ENCODE data around the gene ZFPM1.

The ZFPM1 gene

DNA sequence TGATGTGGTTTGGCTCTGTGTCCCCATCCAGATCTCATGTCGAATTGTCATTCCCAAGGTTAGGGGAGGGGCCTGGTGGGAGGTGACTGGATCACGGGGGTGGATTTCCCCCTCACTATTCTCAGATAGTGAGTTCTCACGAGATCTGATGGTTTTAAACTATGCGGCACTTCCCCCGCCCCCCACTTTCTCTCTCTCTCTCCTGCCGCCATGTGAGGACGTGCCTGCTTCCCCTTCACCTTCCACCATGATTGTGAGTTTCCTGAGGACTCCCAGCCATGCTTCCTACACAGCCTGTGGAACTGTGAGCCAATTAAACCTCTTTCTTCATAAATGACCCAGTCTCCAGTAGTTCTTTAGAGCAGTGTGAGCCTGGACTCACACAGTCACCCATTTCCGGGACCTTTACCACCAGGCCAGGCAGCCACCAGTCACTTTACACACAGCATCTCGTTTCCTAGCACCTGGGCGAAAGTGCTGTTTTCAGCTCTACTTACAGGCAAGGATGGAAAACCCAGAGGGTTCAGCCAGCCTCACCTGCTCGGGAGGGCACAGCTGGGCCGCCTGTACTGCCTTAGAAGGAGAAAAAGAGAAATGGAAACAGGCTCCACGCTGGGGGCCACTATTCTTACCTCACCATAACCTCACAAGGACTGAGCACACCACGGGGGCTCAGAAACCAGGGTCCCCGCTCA lies 103.4 kb downstream of the ZFPM1 start:
- in situ Hi-C loops (cut with MboI; ENCODE audit: low sequenced_read_pairs): no loop called here

DNA sequence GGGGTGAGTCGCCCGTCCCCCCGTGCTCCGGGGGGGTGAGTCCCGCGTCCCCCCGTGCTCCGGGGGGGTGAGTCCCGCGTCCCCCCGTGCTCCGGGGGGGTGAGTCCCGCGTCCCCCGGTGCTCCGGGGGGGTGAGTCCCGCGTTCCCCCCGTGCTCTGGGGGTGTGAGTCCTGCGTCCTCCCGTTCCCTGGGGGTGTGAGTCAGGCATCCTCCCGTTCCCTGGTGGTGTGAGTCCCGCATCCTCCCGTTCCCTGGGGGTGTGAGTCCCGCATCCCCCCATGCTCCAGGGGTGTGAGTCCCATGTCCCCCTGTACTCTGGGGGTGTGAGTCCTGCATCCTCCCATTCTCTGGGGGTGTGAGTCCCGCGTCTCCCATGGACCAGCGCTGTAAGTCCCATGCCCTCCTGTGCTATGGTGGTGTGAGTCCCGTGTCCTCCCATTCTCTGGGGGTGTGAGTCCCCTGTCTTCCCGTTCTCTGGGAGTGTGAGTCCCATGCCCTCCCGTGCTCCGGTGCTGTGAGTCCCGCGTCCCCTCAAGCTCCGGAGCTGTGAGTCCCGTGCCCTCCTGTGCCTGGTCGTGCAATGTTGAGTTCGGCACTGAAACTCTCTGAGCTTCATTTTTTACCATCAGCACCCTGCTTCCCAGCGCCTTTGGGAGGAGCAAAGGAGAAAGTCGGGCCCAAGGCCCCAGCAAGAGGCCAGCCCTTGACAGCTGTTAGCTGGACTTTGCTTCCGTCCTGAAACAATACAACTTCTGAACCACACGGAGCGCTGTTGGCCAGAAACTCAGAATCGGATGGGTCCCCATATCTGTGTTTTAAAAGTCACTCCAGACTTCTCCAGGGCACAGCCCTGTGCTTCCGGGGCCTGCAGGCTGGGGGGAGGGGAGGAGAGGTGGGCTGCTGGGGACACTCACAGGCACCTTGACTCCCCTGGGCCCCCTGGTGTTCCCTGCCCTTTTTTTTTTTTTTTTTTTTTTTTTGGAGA lies 105.7 kb downstream of the ZFPM1 start:
- in situ Hi-C loops (cut with MboI; ENCODE audit: low sequenced_read_pairs): no loop called here

DNA sequence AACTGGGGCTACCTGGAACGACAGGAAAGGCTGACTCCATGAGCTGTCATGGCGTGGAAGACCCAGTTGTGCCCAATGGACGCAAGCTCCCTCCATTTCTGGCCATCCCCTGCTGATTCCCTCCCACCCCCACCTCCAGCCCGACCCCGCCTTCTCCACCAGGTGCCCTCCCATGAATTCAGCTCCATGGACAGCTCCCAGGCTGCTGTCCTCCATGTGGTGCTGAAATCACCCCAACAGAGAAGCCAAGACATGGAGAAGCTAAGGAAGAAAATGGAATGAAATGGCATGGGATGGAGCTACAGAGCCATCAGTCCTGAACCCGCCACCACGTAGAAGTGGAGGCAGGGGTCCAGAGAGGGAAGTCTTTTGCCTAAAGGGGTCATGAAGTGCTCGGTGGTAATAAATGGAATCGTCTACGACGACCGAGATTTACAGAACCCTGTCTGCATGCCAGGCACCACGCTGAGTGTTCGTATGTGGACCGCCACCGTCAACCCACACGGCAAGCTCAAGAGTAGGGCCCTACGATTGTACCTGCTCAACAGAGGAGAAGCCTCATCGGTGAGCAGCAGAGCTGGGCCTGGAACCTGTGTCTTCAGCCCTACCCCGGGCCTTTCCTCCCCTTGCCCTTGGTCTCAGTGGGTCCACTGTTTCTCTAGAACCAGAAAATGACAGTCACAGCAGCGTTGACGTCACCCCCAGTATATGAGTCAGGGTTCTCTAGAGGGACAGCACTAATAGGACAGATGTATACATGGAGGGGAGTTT lies 107.8 kb downstream of the ZFPM1 start:
- in situ Hi-C loops (cut with MboI; ENCODE audit: low sequenced_read_pairs): no loop called here

DNA sequence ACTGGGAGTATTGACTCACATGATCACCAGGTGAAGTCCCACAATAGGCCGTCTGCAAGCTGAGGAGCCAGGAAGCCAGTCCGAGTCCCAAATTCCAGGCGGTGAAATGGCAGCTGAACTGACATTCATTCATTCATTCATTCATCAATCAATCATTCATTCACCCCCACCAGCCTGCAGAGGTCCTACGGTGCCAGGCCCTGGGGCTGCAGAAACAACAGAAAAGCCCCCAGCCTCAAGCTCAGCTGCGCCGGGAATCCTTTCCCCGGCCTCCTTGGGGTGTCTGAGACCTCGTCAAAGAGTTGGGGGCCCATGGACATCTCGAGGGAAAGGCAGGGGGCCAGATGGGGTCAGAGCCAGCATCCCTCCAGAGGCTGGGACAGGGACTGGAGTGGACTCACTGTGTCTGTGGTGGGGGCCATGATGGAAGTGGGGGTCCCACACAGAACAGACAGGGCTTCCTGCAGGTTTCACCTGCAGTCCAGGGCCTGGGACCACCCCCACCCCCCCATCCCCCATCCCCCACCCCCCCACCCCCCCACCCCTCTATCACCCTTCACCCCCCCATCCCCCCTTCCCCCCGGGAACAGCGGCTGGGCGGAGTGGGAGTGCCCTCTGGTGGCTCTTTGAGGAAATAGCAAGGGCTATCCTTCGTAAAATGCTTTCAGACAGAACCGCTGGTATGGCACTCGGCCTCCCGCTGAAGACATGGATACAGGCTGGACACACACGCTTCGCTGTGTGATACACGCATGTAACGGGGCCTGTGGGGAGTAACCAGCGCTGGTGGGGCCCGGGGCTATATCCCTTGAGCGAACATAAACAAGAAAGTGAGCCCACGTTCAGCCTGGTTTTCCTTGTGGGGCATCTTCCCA lies 108.6 kb downstream of the ZFPM1 start:
- in situ Hi-C loops (cut with MboI; ENCODE audit: low sequenced_read_pairs): no loop called here

DNA sequence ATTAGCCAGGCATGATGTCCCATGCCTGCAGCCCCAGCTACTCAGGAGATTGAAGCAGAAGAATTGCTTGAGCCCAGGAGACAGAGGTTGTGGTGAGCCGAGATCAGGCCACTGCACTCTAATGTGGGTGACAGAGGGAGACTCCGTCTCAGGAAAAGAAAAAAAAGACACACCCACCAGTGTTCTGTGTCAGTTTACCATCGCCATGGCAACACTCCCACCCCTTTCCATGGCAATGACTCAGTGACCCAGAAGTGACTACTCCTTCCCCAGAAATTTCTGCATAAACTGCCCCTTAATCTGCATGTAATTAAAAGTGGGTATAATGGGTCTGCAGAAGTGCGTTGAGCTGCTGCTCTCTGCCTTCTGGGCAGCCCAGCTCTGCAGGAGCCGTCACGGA lies 113.1 kb downstream of the ZFPM1 start:
- in situ Hi-C loops (cut with MboI; ENCODE audit: low sequenced_read_pairs): no loop called here

DNA sequence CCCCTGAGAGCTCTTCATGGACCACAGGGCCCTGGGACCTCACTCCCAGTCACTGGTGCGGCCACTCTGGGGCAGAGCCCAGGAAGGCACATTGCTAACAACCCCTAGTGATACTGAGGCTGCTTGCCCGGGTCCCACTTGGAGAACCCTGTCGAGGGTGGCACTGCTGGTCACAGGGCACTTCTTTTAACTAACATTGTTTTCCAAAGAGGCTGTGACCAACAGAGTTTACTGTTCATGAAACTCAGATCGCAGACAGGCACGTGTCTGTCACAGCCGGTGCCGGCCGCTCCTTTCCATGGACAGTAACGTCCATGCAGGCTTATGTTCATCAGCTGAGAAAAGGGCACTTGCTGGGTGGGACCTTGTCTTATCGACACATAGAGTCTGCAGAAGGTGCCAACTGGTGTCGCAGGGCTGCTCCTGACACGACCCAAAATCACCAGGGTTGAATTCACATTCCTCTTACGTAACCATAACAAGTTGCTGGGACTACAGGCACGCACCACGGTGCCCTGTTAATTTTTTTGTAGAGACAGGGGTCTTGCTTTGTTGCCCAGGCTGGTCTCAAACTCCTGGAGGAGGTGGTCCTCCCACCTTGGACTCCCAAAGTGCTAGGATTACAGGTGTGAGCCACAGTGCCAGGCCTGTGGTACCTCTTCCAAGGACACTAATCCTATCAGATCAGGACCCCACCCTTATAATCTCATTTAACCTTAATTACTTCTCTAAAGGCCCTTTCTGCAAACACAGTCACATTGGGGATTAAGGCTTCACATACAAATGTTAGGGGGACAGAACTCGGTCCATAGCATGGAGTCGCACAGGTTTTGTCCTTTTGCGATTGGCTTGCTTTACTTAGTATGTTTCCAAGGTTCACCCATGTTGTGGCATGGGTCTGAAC lies 115.9 kb downstream of the ZFPM1 start:
- in situ Hi-C loops (cut with MboI; ENCODE audit: low sequenced_read_pairs): no loop called here

DNA sequence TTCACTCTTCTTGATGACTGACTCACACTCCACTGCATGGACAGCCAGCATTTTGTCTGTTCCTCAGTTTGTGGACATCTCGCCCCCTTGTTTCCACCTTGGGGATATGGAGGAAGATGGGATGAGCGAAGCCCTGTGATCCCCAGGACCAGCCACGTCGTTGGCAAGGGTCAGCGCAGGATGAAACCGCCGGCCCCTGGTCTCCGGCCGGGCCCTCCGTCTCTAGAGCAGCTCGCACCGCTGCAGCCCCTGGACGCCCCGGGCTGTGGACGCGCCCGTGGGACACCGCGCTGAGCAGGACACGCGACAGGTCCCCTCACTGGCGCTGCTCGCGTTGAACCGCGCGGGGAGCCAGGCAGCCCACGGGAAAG lies 116.5 kb downstream of the ZFPM1 start:
- in situ Hi-C loops (cut with MboI; ENCODE audit: low sequenced_read_pairs): no loop called here

DNA sequence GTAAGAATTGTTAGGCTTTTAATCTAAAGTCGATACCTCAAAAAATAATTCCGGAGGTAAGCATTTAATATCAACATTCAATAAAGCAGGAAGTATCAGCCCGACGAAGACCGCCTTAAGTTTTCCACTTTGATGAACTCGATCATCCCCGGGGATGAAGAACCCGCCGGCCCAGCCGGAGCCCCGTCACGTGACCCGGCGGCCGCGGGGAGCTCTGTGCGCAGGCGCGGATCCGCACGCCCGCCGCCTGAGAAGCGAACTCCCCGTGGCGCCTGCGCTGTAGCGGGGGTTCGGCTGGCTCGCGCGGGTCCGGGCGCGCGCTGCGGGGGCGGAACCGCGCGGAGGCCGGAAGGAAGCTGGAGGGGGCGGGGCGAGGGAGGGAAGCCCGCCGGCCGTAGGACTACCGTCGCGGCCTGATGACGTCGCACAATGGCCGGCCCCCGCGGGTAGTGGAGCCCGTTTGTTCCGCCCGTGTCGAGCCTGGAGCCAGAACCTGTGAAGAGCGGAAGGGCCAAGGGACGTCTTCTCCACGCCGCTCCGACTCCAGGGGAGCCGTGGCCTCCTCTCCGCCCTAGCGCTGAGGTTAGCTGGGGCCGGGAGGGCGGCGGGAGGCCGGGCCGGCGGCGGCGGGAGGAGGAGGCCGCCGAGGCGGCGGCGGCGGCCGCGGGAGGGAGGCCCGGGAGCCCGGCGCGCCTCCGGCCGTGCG lies 117.1 kb downstream of the ZFPM1 start, which contains the start of gene ZC3H18:
Gene ZC3H18 (plus strand): TSS at position 419 of the 706 bp plus-strand sequence. CDS start 6,721 bp downstream, outside the sequence.
- in situ Hi-C loops (cut with MboI; ENCODE audit: low sequenced_read_pairs): no loop called here

DNA sequence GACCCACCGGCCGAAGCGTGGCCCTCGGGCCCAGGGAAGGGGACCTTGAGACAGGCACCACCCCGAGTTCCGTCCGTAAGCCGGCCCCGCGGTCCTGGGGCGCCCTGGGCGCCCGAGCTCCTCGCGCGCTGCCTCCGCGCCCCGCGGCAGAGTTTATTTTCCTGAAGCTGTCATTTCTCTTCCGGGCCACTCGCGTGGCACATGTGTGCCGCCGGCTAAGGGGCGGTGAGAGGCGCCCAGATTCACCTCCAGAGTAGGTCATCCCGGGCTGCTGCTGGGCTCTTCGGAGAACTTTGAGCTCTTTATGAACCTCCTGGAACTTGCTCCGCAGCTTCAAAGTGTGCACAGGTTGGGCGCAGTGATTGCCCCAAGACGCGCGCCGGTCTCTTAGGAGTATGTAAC lies 117.6 kb downstream of the ZFPM1 start:
- in situ Hi-C loops (cut with MboI; ENCODE audit: low sequenced_read_pairs): no loop called here

DNA sequence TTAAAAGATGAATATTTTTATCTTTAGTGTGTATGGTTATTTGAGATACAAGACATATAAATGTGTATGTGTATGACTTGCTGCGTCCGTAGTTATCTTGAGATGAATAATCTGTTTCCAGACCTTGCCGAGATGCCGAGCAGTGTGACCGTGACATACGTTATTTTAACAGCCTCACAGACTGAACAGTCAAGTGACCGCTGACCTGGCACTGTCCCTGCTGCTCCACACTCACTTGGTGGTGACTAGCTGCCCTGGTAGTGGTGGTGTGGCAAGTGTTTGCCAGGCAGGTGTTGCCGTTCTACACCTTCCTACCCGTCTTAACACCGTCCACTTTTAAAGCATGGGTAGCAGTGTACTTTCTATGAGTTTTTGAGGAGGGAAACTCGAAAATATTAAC lies 122.2 kb downstream of the ZFPM1 start:
- in situ Hi-C loops (cut with MboI; ENCODE audit: low sequenced_read_pairs): no loop called here

DNA sequence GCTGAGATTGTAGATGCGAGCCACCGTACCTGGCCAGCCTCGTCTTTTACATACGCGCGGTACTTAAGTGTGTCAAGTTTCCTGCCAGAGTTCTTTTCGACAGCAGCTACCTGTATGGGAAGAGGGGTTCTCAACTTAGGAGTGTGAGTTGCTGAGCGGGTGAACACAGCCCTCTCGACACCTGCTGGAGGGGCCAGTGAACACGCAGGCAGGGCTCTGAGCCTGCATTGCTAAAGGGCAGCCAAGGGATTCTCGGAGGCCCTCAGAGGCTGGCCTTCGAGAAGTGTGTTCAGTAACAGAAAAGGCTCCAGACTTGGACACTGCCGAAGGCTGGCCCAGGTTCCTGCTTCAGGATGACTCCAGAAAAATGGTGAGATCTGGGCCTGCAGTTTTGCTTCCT lies 123.2 kb downstream of the ZFPM1 start:
- in situ Hi-C loops (cut with MboI; ENCODE audit: low sequenced_read_pairs): no loop called here

DNA sequence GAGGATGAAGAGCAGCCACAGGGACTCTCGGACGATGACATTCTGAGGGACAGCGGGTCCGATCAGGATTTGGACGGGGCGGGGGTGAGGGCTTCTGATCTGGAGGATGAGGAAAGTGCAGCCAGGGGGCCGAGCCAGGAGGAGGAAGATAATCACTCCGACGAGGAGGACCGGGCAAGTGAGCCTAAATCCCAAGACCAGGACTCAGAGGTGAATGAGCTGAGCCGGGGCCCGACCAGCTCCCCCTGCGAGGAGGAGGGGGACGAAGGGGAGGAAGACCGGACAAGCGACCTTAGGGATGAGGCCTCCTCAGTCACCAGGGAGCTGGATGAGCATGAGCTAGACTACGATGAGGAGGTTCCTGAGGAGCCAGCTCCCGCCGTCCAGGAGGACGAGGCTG lies 124.1 kb downstream of the ZFPM1 start:
- in situ Hi-C loops (cut with MboI; ENCODE audit: low sequenced_read_pairs): no loop called here

DNA sequence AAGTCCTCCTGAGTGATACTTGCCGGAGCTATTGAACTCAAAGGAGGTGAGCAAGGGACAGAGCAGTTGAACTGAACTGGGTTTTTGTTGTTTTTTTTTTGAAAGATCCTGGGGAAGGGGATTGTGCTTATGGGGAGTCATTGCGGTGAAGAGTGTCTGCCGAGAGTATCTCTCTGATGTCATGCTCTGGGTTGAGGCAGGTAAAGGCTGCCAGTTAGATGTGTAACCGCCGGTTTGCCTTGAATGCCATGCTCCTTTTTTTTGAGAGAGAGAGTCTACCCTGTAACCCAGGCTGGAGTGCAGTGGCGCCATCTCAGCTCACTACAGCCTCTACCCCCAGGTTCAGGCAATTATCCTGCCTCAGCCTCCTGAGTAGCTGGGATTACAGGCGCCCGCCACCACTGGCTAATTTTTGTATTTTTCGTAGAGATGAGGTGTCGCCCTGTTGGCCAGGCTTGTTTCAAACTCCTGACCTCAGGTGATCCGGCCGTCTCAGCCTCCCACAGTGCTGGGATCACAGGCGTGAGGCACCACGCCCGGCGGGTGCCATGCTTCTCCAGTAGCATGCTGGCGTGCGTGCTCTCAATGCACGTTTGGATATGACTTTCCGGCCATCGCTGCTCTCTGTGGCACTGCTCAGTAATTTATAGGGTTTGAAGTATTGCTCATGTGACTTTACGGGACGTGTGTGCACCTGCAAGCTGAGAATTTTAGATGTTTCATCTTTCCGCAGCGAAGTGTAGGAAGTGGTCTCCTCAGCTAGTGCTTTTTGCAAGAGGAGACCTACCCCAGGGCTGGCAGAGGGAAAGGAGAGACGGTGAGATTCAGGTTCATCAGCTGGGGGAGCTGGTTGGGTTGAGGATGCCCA lies 125.6 kb downstream of the ZFPM1 start:
- in situ Hi-C loops (cut with MboI; ENCODE audit: low sequenced_read_pairs): no loop called here

DNA sequence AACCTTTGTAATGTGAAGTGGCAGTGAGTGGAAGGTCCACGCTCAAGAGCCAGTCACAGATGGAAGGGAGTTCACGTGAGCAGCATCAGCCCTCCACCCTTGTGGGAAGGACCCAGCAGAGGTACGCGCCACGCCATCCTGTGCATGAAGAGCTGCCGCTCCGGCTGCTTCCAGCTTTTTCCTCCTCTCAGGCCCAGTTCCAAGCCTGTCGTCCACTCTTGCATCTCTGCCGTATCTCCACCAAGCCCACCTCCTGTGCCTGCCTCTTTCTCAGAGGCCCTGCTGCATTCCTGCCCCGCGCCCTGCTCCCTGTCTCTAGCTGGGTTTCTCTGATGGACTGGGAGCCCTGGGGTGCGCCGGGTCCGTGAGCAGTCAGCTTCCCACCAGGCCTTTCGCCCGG lies 127.3 kb downstream of the ZFPM1 start:
- in situ Hi-C loops (cut with MboI; ENCODE audit: low sequenced_read_pairs): no loop called here

DNA sequence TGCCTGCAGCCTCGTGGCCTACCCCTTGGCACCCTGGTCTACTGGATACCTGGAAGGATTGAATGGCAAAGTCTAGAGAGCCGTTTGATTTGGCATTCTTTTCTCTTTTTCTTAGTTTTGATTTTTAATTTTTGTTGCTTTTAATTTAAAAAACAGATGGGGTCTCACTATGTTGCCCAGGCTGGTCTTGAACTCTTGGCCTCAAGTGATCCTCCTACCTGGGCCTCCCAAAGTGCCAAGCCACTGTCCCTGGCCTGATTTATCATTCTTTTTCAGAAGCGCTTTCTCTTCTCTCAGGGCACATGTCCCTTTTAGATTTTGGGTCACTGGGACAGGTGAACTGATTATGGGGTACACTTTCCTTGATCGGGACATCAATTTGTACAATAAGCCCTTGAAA lies 128.0 kb downstream of the ZFPM1 start:
- in situ Hi-C loops (cut with MboI; ENCODE audit: low sequenced_read_pairs): no loop called here

DNA sequence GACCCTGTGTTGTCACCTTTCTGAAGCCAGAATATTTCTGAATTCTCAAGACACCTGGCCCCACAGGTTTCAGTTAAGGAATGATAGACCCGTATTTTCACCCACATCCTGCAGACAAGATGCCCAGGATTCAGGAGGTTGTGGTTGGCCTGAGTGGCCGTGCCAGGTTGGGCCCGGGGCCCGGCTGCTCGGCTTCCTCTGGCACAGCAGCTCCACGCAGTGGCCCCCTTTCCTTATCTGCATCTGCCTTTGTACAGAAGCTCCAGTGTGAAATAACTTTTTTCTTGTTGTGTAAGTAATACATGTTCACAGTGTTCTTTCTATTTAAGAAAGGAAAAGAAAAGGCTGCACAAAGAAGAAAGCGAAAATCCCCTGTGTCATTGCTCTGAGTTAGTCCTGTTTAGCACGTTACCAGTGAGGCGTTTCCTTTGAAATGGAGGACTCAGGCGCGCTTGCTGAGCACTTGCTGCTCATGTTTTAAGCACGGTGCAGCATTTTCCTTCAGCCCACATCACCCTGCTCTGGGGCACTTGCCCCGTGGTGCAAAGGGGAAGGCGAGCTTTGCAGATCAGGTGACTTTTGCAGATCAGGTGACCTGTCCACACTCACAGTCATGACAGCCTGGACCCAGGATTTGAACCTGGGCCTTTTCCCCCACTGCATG lies 130.0 kb downstream of the ZFPM1 start:
- in situ Hi-C loops (cut with MboI; ENCODE audit: low sequenced_read_pairs): no loop called here

DNA sequence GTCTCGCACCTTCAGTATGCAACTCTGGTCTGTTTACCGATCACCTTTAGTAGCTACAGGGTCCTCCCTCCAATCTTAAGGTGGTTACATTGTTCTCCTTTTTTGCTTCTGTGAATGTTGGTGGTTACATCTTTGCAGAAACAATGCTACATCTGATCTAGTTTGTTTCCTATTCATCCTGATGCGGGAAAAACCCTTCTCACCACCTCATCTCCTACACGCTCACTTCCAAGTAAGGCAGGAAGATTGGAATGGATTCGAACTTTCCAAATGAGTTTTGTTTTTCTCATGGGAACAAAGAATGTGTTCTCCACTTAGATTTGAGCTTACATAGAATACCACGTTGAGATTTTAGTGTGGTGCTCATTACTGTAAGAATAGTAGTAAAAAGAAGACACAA lies 131.6 kb downstream of the ZFPM1 start:
- in situ Hi-C loops (cut with MboI; ENCODE audit: low sequenced_read_pairs): no loop called here
